ENCODE results near the gene SNX9.
A peak's percentile ranks its signal among the peaks of the same experiment; 100 is the strongest.

SNX9 gene

DNA sequence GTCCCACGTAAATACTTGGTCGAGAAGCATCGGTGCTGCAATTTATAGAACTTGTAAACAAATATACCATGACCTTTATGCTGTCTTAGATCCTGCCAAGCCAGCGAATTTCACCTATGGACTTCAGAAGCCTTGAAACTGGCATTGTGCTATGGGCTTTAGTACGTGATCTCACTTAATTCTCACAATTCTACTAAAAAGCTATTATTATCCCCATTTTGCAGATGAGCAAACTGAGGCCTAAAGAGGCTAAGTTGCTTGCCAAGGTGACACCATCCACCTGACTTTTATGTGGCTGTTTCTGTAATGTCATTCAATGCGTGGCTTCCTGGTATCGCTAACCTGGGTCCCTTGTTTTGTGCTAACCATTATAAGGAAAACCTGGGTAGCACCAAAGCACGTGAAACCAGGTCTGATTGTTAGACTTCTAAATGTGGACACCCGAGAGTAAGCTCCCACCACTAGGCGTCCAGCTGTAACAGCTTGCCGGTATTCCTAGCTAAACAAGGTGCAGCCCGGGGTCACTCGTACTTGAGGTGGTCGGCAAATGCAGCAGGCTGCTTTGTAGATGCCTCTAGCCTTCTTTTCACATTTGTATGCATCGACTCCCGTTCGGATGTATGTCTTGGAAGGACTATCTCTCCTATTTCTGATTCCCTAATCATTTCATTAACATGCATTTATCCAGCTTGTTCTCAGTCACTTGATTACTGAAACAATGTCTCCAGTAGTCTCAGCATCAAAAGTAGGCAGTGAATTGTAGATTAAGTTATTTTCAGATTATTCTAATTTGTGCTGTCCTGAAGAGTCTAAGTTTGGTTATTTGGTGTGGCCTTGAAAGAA, 159.7 kb downstream of the SNX9 start:
- peak overlapping the region; percentile 82 for H3K4me2 ChIP-seq (ENCODE audit: low read length)
- H3K36me3 ChIP-seq (ENCODE audit: insufficient read depth, low read length): no peaks in the 10 kb centered on the region
- peak overlapping the region; percentile 91 for H3K4me3 ChIP-seq (ENCODE audit: low read length)
- H3K9me3 ChIP-seq (replicated peaks; ENCODE audit: low read length): no peaks in the 10 kb centered on the region
- H3K4me1 ChIP-seq (ENCODE audit: control insufficient read depth, insufficient read depth, low read length): peaks cover 36% of the 10 kb centered on the region
- no peaks in the 10 kb centered on the region for H3K27me3 ChIP-seq (ENCODE audit: control insufficient read depth, insufficient read depth, low read length)
- peak overlapping the region; percentile 94 for H3K9ac ChIP-seq (ENCODE audit: low read depth, low read length)

DNA sequence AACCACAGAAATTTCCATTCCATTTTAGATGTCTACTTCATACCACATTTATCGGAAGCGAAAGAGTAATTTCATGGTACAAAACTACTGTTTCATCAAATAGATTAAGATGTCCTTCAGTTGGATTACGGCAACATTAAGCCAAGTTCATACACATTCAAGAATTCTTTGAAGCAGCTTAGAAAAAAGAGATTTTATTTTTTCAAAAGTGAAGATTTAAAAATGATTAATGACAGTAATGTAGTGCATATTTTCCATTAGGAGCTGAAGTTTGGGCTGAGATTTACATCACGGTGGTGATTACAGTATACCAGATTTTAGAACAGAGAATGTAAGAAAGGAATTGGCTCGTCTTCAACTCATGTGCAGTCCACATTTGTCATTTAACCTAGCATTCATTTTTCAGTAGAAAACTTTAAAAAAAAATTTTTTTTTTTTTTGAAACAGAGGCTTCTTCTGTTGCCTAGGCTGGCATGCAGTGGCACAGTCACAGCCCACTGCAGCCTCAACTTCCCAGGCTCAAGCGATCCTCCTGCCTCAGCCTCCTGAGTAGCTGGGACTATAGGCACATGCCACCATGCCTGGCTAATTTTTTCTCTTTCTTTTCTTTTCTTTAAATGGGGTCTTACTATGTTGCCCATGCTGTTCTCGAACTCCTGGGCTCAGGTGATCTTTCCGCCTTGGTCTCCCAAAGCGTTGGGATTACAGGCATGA, 160.5 kb downstream of the SNX9 start:
- peak overlapping the region; percentile 91 for H3K4me3 ChIP-seq (ENCODE audit: low read length)
- H3K36me3 ChIP-seq (ENCODE audit: insufficient read depth, low read length): no peaks in the 10 kb centered on the region
- no peaks in the 10 kb centered on the region for H3K27me3 ChIP-seq (ENCODE audit: control insufficient read depth, insufficient read depth, low read length)
- H3K9me3 ChIP-seq (replicated peaks; ENCODE audit: low read length): no peaks in the 10 kb centered on the region
- H3K4me2 ChIP-seq (ENCODE audit: low read length): peak overlapping the region; percentile 82
- peak overlapping the region; percentile 94 for H3K9ac ChIP-seq (ENCODE audit: low read depth, low read length)
- H3K4me1 ChIP-seq (ENCODE audit: control insufficient read depth, insufficient read depth, low read length): peaks cover 36% of the 10 kb centered on the region

DNA sequence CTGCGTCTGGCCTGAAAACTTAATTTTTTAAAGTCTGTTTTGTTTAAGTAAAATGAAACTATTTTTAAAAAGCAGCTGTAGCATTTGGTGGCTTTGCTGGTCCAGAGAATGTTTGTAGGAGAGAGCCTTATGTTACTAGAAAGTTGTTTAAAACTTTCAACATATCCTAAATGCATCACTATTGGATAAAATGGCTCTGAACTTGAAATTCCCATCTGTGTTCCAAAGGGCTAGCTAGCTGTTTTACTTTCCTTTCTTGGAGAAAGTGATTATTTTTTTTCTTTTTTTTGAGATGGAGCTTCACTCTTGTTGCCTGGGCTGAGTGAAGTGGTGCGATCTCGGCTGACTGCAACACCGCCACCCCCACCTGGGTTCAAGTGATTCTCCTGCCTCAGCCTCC, 161.1 kb downstream of the SNX9 start:
- Histone ChIP-seq H3K4me1 (ENCODE audit: control insufficient read depth, insufficient read depth, low read length) (peaks cover 40% of the 10 kb centered on the region), H3K27me3 (ENCODE audit: control insufficient read depth, insufficient read depth, low read length) (no peaks in the 10 kb centered on the region), H3K9ac (ENCODE audit: low read depth, low read length) (no peak overlapping the region), H3K4me3 (ENCODE audit: low read length) (peak overlapping the region; percentile 91), H3K9me3 (replicated peaks; ENCODE audit: low read length) (no peaks in the 10 kb centered on the region), H3K36me3 (ENCODE audit: insufficient read depth, low read length) (no peaks in the 10 kb centered on the region), H3K4me2 (ENCODE audit: low read length) (peak overlapping the region; percentile 82)

DNA sequence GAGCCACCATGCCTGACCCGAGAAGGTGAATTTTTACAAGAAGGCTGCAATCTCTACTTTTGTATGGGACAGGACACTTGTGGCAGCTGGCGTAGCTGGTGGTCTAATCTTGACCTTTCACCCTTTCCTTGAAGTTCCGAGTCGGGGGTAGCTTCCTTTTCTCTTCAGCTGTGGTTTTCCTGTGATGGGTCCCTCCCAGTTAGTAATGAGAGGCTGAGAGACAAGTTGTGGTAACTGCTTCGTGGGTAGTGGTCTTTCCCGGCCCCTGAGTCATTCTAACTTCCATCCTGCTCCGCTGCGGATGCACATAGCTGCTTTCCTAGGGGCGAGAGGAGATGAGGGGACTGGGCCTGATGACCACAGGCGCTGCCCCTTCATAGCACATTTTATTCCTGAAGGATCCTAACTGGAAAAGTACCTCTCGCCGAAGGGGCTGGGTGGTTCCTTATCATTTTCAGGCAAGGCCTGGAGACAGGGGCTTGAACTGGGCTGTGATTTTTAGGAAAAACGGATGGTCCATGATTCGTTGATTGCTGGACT, 161.7 kb downstream of the SNX9 start:
- no peaks in the 10 kb centered on the region for H3K36me3 ChIP-seq (ENCODE audit: insufficient read depth, low read length)
- H3K9me3 ChIP-seq (replicated peaks; ENCODE audit: low read length): no peaks in the 10 kb centered on the region
- no peak overlapping the region for H3K4me3 ChIP-seq (ENCODE audit: low read length)
- no peaks in the 10 kb centered on the region for H3K27me3 ChIP-seq (ENCODE audit: control insufficient read depth, insufficient read depth, low read length)
- peak overlapping the region; percentile 82 for H3K4me2 ChIP-seq (ENCODE audit: low read length)
- H3K9ac ChIP-seq (ENCODE audit: low read depth, low read length): no peak overlapping the region
- peaks cover 45% of the 10 kb centered on the region for H3K4me1 ChIP-seq (ENCODE audit: control insufficient read depth, insufficient read depth, low read length)

DNA sequence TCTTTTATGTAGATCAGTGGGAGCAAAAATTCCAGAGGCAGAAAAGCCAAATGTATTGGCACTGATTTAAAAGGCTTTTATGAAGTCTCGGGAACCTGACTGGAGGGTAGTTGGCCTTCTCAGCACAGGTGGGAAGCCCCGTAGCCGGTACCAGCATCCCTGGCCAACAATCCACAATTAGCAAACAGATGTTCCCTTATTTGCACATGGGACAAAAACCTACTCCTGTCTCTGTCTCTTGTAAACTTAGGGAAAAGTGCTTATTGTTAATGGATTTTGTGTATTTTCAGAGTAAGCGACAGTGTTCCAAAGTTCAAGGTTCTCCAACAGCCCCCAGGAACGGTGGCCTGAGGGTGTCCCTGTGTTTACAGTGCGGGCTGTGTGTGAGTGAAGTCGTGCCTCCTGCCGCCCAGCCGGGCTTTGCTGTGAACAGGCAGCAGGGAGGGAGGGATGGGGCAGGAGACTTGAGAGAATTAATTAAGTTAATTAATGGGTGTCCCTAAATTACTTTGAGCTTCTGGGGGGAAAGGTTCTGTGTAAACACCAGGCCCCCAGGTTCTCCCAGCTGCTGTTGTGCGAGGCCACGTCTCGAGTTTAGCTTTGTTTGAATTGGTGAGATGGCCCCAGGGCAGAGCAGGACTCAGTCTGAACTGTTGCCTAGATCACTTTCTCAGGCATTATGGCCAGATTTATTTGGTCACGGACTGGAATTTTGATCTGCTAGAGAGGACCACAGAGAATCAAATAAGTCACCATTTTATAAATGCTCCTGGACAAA, 162.5 kb downstream of the SNX9 start:
- Histone ChIP-seq H3K9me3 (replicated peaks; ENCODE audit: low read length) (no peaks in the 10 kb centered on the region), H3K4me1 (ENCODE audit: control insufficient read depth, insufficient read depth, low read length) (peaks cover 53% of the 10 kb centered on the region), H3K36me3 (ENCODE audit: insufficient read depth, low read length) (no peaks in the 10 kb centered on the region), H3K27me3 (ENCODE audit: control insufficient read depth, insufficient read depth, low read length) (no peaks in the 10 kb centered on the region), H3K9ac (ENCODE audit: low read depth, low read length) (no peak overlapping the region), H3K4me3 (ENCODE audit: low read length) (no peak overlapping the region), H3K4me2 (ENCODE audit: low read length) (peak overlapping the region; percentile 82)

DNA sequence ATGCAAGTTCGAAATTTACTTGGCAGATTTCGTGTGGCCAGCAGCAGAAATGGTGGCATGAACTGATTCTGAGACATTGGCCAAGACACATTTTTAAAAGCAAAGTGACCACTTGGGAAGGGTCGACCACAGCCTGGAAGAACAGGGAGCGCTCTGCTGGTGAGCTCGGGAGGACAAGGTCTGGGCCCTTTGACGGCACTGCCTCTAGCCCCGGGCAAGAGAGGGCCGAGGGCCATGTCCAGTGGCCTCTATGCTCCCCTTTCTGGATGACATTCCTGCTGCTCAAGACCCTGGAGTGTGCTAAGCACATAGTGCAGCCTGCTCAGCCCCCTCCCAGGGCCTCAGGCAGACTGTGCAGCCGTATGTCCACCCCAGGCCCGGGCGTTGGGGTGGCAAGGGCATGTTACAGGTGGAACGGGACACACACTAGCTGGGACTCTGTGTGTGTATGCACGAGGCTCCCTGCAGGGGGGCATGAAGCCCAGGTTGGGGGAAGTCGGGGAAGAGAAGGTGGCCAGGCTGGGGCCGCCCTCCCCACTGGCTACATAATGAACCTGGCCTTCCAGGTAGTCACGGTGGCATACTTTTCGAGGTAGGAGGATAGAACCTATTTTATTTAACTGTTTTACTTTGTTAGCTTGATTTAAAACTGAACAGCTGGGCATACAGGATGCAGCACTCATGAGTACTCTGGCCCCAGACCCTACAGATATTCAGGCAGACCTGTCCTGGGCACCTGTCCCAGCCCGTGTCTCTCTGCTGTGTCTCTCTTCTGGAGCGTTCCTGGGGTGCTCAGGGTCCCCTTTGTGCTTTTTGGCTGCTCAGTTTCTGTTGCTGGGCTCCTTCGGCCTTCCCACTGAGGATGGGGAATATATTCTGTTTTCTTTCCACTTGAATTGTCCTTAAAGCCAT, 165.0 kb downstream of the SNX9 start:
- Histone ChIP-seq H3K36me3 (ENCODE audit: insufficient read depth, low read length) (no peaks in the 10 kb centered on the region), H3K4me3 (ENCODE audit: low read length) (no peak overlapping the region), H3K9me3 (replicated peaks; ENCODE audit: low read length) (no peaks in the 10 kb centered on the region), H3K4me2 (ENCODE audit: low read length) (no peak overlapping the region), H3K9ac (ENCODE audit: low read depth, low read length) (no peak overlapping the region), H3K27me3 (ENCODE audit: control insufficient read depth, insufficient read depth, low read length) (no peaks in the 10 kb centered on the region), H3K4me1 (ENCODE audit: control insufficient read depth, insufficient read depth, low read length) (peaks cover 42% of the 10 kb centered on the region)

DNA sequence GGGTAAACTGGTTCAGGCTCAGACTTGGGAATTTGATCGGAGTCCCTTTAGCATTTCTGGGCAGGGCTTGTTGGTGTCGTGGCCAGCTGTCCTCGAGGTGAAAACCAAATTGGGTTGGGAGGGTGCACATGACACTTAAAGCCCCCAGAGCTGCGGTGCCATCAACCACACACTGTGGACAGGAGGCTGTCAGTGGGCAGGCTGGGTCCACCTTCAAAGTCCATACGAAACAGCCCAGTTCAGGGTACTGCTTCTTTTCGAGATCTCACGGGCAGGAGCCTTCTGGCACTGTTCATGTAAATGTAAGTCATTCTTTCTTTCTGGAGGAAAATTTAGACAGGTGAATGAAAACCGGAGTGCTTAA, 165.6 kb downstream of the SNX9 start:
- peaks cover 47% of the 10 kb centered on the region for H3K4me1 ChIP-seq (ENCODE audit: control insufficient read depth, insufficient read depth, low read length)

DNA sequence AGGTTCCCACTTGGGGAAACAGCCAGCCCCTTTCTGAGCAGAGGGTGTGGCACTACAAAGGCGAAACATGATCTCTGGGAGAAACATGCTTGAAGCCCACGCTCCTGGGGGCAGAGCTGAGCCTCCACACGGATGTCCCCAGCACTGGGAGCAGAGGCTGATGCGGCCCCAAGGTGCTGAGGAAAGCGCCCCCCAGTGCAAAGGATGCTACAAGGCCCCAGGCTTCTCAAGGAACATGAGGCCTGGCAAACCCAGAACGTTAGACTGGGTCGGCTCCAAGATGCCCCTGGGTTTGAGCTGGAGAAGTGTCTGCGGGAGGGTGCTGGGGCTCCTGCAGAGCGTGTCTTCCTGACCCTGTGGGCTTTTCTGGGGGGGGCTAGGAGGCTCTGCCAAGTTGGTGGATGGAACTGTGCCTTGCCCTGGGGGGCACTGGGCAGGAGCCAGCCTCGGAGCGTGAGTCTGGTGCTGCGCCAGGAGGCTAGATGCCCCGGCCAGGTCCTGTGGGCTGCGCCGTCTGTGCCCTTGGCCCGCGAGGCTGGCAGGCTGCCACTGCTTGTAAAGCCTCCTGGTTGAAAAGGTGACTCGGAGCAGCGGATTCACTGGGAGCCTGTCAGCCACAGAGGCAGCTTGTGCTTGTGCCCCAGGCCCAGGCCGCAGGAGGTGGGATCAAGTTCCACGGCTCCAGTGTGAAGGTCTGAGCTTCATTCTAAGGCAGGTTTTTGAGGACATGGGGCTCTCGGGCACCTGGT, 166.7 kb downstream of the SNX9 start:
- H3K36me3 ChIP-seq (ENCODE audit: insufficient read depth, low read length): no peaks in the 10 kb centered on the region
- H3K9ac ChIP-seq (ENCODE audit: low read depth, low read length): peak overlapping the region; percentile 26
- peak overlapping the region; percentile 25 for H3K4me3 ChIP-seq (ENCODE audit: low read length)
- H3K4me2 ChIP-seq (ENCODE audit: low read length): peak overlapping the region; percentile 68
- H3K9me3 ChIP-seq (replicated peaks; ENCODE audit: low read length): no peaks in the 10 kb centered on the region
- H3K4me1 ChIP-seq (ENCODE audit: control insufficient read depth, insufficient read depth, low read length): peaks cover 47% of the 10 kb centered on the region
- H3K27me3 ChIP-seq (ENCODE audit: control insufficient read depth, insufficient read depth, low read length): no peaks in the 10 kb centered on the region

More for the DNA sequence above, 165.6 kb downstream of the SNX9 start:
- no peaks in the 10 kb centered on the region for H3K27me3 ChIP-seq (ENCODE audit: control insufficient read depth, insufficient read depth, low read length)
- H3K4me2 ChIP-seq (ENCODE audit: low read length): no peak overlapping the region
- no peaks in the 10 kb centered on the region for H3K36me3 ChIP-seq (ENCODE audit: insufficient read depth, low read length)
- H3K9ac ChIP-seq (ENCODE audit: low read depth, low read length): no peak overlapping the region
- H3K4me3 ChIP-seq (ENCODE audit: low read length): no peak overlapping the region
- H3K9me3 ChIP-seq (replicated peaks; ENCODE audit: low read length): no peaks in the 10 kb centered on the region

DNA sequence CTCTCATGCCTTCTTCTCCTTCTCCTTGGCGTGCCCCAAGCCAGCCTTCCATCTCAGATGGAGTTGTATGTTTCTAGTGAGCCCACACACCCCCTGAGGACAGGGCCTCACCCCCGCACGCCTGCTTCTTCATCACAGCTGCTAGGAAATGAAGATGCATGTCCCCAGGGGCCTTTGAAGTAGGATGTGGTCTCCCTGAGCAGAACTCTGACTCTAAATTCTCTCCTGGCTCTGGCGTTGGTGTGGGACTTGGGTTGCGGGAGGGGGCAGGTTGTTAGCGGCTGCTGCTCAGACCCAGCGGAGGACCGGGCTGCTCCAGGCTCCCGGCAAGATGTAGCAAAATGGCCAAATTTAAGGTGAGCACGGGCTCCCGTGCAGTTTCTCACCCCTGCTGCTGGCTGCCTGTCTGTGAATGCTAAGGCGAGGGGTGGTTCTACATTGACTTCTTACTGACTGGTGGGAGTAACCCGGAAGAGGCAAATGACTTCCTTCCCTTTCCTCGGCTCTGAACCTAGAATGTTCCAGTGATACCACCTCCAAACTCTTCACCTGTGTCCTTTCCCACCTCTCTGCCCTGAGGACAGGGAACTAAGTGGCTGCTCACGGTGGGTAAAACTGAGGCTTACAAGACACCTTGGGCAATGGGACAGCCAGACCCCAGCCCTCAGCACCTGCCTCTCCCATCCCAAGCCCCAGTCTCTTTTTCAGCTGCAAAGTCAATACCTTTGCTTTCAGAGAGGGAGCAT, 167.4 kb downstream of the SNX9 start:
- Histone ChIP-seq H3K4me3 (ENCODE audit: low read length) (peak overlapping the region; percentile 25), H3K9ac (ENCODE audit: low read depth, low read length) (no peak overlapping the region), H3K9me3 (replicated peaks; ENCODE audit: low read length) (no peaks in the 10 kb centered on the region), H3K27me3 (ENCODE audit: control insufficient read depth, insufficient read depth, low read length) (no peaks in the 10 kb centered on the region), H3K4me2 (ENCODE audit: low read length) (peak overlapping the region; percentile 68), H3K36me3 (ENCODE audit: insufficient read depth, low read length) (no peaks in the 10 kb centered on the region), H3K4me1 (ENCODE audit: control insufficient read depth, insufficient read depth, low read length) (peaks cover 43% of the 10 kb centered on the region)

DNA sequence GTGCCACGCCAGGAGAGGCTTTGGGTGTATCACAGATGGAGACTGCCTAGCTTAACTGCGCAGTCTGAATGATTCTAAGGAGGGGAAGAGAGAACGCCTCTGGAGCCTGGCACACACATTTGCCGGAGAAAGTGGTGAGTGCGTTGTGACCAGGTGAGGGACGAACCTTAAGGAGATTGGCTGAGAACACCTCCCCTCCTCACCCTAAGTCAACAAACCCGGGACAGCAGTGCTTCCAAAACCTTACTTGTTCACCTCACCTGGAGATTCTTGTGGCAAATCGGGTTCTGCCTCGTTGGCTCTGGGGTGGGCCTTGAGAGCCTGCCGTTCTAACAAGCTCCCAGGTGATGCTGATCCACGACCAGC, 168.0 kb downstream of the SNX9 start:
- Histone ChIP-seq H3K4me2 (ENCODE audit: low read length) (no peak overlapping the region), H3K36me3 (ENCODE audit: insufficient read depth, low read length) (no peaks in the 10 kb centered on the region), H3K4me1 (ENCODE audit: control insufficient read depth, insufficient read depth, low read length) (peaks cover 41% of the 10 kb centered on the region), H3K4me3 (ENCODE audit: low read length) (no peak overlapping the region), H3K9me3 (replicated peaks; ENCODE audit: low read length) (no peaks in the 10 kb centered on the region), H3K27me3 (ENCODE audit: control insufficient read depth, insufficient read depth, low read length) (no peaks in the 10 kb centered on the region), H3K9ac (ENCODE audit: low read depth, low read length) (no peak overlapping the region)

Data from skeletal muscle satellite cell (primary cell).